Loucy (cell line): ENCODE results near the gene LPCAT2.

Experiments used
- EZH2phosphoT487 ChIP-seq: fragments of 200-600 bp; IDR thresholded peaks from 2 replicates; pipeline ENCODE4 v1.6.1; 2018; ENCODE audit warnings: antibody characterized with exemption, mild to moderate bottlenecking, moderate library complexity, borderline replicate concordance
- TF ChIP-seq, protein P1 (sequence below): fragments of 200-600 bp; sonication (generic); conservative IDR thresholded peaks from 2 replicates; pipeline ENCODE4 v1.5.1; 2014; ENCODE audit warnings: mild to moderate bottlenecking, antibody characterized with exemption, low read length

DNA sequence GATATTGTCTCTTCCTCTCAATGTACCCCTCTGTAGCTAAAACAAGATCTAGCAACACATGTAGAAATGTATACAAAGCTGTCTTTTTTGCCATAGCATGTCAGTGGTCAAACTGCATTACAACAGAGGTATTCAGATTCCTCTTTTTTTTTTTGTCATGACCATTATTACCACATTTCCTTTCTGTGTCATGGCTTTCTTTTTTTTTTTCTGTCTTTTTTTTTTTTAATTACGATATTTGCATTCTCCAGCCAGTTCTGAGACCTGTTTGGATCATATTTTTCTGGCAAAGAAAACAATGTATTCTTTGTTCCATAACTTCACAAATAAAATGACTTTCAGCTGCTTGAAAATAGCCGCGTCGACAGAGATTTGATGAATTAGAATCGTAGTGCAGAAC, 30.2 kb downstream of the LPCAT2 start:
- TF ChIP-seq, protein P1, sequence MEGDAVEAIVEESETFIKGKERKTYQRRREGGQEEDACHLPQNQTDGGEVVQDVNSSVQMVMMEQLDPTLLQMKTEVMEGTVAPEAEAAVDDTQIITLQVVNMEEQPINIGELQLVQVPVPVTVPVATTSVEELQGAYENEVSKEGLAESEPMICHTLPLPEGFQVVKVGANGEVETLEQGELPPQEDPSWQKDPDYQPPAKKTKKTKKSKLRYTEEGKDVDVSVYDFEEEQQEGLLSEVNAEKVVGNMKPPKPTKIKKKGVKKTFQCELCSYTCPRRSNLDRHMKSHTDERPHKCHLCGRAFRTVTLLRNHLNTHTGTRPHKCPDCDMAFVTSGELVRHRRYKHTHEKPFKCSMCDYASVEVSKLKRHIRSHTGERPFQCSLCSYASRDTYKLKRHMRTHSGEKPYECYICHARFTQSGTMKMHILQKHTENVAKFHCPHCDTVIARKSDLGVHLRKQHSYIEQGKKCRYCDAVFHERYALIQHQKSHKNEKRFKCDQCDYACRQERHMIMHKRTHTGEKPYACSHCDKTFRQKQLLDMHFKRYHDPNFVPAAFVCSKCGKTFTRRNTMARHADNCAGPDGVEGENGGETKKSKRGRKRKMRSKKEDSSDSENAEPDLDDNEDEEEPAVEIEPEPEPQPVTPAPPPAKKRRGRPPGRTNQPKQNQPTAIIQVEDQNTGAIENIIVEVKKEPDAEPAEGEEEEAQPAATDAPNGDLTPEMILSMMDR, result no peak
- no peak for TF ChIP-seq EZH2phosphoT487
